ENCODE measurements around the gene MCM9.

DNA sequence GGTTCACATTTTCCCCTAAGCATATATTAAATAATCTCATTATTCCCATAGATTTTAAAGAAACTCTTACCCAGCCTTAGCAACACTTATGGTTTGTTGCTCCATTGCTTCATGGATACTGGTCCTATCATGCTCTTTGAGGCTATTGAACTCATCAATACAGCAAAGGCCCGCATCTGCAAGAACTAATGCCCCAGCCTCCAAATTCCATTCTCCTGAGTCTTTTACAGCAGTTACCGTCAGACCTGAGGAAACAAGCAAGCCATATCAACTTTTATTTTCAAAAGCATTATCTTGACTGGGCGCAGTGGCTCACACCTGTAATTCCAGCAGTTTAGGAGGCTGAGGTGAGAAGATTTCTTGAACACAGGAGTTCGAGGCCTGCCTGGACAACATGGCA, 78.7 kb downstream of the MCM9 start:
- TF ChIP-seq, protein P1, sequence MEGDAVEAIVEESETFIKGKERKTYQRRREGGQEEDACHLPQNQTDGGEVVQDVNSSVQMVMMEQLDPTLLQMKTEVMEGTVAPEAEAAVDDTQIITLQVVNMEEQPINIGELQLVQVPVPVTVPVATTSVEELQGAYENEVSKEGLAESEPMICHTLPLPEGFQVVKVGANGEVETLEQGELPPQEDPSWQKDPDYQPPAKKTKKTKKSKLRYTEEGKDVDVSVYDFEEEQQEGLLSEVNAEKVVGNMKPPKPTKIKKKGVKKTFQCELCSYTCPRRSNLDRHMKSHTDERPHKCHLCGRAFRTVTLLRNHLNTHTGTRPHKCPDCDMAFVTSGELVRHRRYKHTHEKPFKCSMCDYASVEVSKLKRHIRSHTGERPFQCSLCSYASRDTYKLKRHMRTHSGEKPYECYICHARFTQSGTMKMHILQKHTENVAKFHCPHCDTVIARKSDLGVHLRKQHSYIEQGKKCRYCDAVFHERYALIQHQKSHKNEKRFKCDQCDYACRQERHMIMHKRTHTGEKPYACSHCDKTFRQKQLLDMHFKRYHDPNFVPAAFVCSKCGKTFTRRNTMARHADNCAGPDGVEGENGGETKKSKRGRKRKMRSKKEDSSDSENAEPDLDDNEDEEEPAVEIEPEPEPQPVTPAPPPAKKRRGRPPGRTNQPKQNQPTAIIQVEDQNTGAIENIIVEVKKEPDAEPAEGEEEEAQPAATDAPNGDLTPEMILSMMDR (IDR thresholded peaks at IDR 0.05; ENCODE audit: insufficient read depth, low read depth, low read length), result no peak
- no peak for TF ChIP-seq EZH2 (IDR thresholded peaks at IDR 0.05; ENCODE audit: insufficient read depth, low read length)

Measured in astrocyte (in vitro differentiated cells and primary cell).